GM10266 (cell line): ENCODE results near the gene ZSCAN5B.
"Not testable (repeated sequence)": the region's sequence is repeated elsewhere in the genome, so short reads cannot be mapped to it uniquely, and the experiment has no call there.

Experiments used
- DNase-seq: peaks from one replicate; pipeline ENCODE4 v3.0.0; 2012; ENCODE audit errors: extremely low spot score
- CTCF ChIP-seq: IDR thresholded peaks from 2 replicates; pipeline ENCODE4 v1.5.1; 2012; ENCODE audit warnings: mild to moderate bottlenecking, low read depth; ENCODE audit not compliant: control insufficient read depth, insufficient read depth; ENCODE audit errors: missing control alignments

The ZSCAN5B gene

GRCh38 chr19:56217039-56217949 lies 19.7 kb upstream of the ZSCAN5B start:
- DNase-seq: no peak
- TF ChIP-seq CTCF: no peak

- no peak for DNase-seq
- no peak for TF ChIP-seq CTCF
These were observed 14.1 kb upstream of the ZSCAN5B start for GRCh38 chr19:56211718-56212117.

- not testable (repeated sequence) for DNase-seq
These were observed 12.5 kb upstream of the ZSCAN5B start for GRCh38 chr19:56210036-56210435.

- no peak for TF ChIP-seq CTCF
- no peak for DNase-seq
These were observed 11.5 kb upstream of the ZSCAN5B start for GRCh38 chr19:56209091-56209490.

- not testable (repeated sequence) for DNase-seq
These were observed 10.0 kb upstream of the ZSCAN5B start for GRCh38 chr19:56207581-56207980.

GRCh38 chr19:56201973-56202372 lies 4.4 kb upstream of the ZSCAN5B start, which contains the start of gene ZSCAN5C:
TSS of gene ZSCAN5C (plus strand) at chr19:56202273. CDS start at chr19:56205914, 3,641 bp downstream.
- TF ChIP-seq CTCF: no peak
- no peak for DNase-seq

GRCh38 chr19:56199687-56200086 lies 2.1 kb upstream of the ZSCAN5B start:
- no peak for TF ChIP-seq CTCF
- no peak for DNase-seq

GRCh38 chr19:56193981-56194640 lies 3.5 kb downstream of the ZSCAN5B start:
- no peak for DNase-seq
- TF ChIP-seq CTCF: no peak
